ENCODE data around the gene INO80. TPM values are rescaled to one million over a fixed set of nuclear protein-coding genes. Genes with fewer than 3 reads are reported as not detected.

Gene INO80
- total RNA-seq, 2 experiments from 2014 or later = 31.7 to 35.1 TPM

- intact Hi-C loops (cut with micrococcal nuclease; ENCODE audit: unreplicated experiment) = loop anchor here (1.0 to 5.0 kb wide), 3 partner anchors 47 to 379 kb away; partner anchors contain the start of genes NUSAP1 and OIP5
- H3K79me2 ChIP-seq (ENCODE audit: insufficient read depth, low read depth, low read length) = peaks cover 6% of the 10 kb centered on the region; the same call in 1 of the 2 replicates
Measured at GRCh38 chr15:40952901-40953712, 163.0 kb downstream of the INO80 start, which contains the start of gene CHAC1. CHAC1 (plus strand) TSS chr15:40953471; CDS start chr15:40953584, 113 bp downstream.

GRCh38 chr15:40952301-40952900 lies 163.7 kb downstream of the INO80 start:
- Histone ChIP-seq H3K27ac (ENCODE audit: low read depth, low read length, poor library complexity, severe bottlenecking) (peak overlapping the region; percentile 69), H4K20me1 (ENCODE audit: insufficient read depth, low read length) (no peaks in the 10 kb centered on the region), H3K4me2 (ENCODE audit: low read length) (peak overlapping the region; percentile 89), H3K9me2 (ENCODE audit: insufficient read depth, low read length) (no peaks in the 10 kb centered on the region), H3K9me3 (ENCODE audit: low read length) (no peaks in the 10 kb centered on the region), H3K36me3 (ENCODE audit: insufficient read depth, low read length) (peaks cover 20% of the 10 kb centered on the region), H3K4me1 (ENCODE audit: insufficient read depth, low read length, poor library complexity, severe bottlenecking) (peaks cover 26% of the 10 kb centered on the region), H2AFZ (ENCODE audit: low read length) (peak overlapping the region; percentile 66), H3K79me2 (ENCODE audit: insufficient read depth, low read depth, low read length) (peaks cover 6% of the 10 kb centered on the region; the same call in 1 of the 2 replicates), H3K4me3 (ENCODE audit: low read depth, low read length, poor library complexity, severe bottlenecking) (peak overlapping the region; percentile 83)
- BruUV-seq (replicated peaks) = no TSS peak
- ChIA-PET POLR2A (interaction anchor here (0.6 to 3.9 kb wide), 10 partner anchors 11 to 476 kb away, joined by 3 to 36 read pairs (median 5); partner anchors contain the start of gene VPS18), CTCF (ENCODE audit: unreplicated experiment) (interaction anchor here (1.0 kb wide), 1 partner anchor 10 kb away, joined by 3 read pairs; no protein-coding TSS in a partner anchor)
- intact Hi-C loops (cut with micrococcal nuclease; ENCODE audit: unreplicated experiment) = loop anchor here (5.0 kb wide), 2 partner anchors 95 to 380 kb away; partner anchors contain the start of genes NUSAP1 and OIP5
- no peak for TF ChIP-seq EZH2phosphoT487 (IDR thresholded peaks at IDR 0.05; ENCODE audit: borderline replicate concordance, low read depth, low read length)
- no peak for TF ChIP-seq CTCF (conservative IDR thresholded peaks at IDR 0.05; ENCODE audit: low read length)
- no peak for DNase-seq (ENCODE audit: low spot score)

More at GRCh38 chr15:40952901-40953712, 163.0 kb downstream of the INO80 start, which contains the start of gene CHAC1:
- H3K36me3 ChIP-seq (ENCODE audit: insufficient read depth, low read length) = peaks cover 20% of the 10 kb centered on the region
- H4K20me1 ChIP-seq (ENCODE audit: insufficient read depth, low read length) = no peaks in the 10 kb centered on the region
- ChIA-PET POLR2A (interaction anchor here (0.6 to 3.9 kb wide), 9 partner anchors 10 to 475 kb away, joined by 3 to 36 read pairs (median 5); partner anchors contain the start of gene VPS18), CTCF (ENCODE audit: unreplicated experiment) (interaction anchor here (0.5 to 1.2 kb wide), 3 partner anchors 9 to 28 kb away, joined by 3 read pairs; no protein-coding TSS in a partner anchor)
- peak within 1 kb of the TSS; percentile 83 for H3K4me3 ChIP-seq (ENCODE audit: low read depth, low read length, poor library complexity, severe bottlenecking)
- BruUV-seq (replicated peaks) = no TSS peak
- peak; percentile 99 for DNase-seq (ENCODE audit: low spot score)
- peak within 1 kb of the TSS; percentile 69 for H3K27ac ChIP-seq (ENCODE audit: low read depth, low read length, poor library complexity, severe bottlenecking)
- no peaks in the 10 kb centered on the region for H3K9me3 ChIP-seq (ENCODE audit: low read length)
- TF ChIP-seq EZH2phosphoT487 (IDR thresholded peaks at IDR 0.05; ENCODE audit: borderline replicate concordance, low read depth, low read length) = no peak
- TF ChIP-seq CTCF (conservative IDR thresholded peaks at IDR 0.05; ENCODE audit: low read length) = peak; percentile 19; the same call in 1 of the 2 replicates
- H3K9me2 ChIP-seq (ENCODE audit: insufficient read depth, low read length) = no peaks in the 10 kb centered on the region
- peak within 1 kb of the TSS; percentile 89 for H3K4me2 ChIP-seq (ENCODE audit: low read length)
- H3K4me1 ChIP-seq (ENCODE audit: insufficient read depth, low read length, poor library complexity, severe bottlenecking) = peaks cover 26% of the 10 kb centered on the region
- H2AFZ ChIP-seq (ENCODE audit: low read length) = peak within 1 kb of the TSS; percentile 66

Data from OCI-LY7 (cell line).